Measurements from ENCODE around the gene SYPL1.

SYPL1 gene

GRCh38 chr7:106064771-106065574, 47.1 kb downstream of the SYPL1 start:
- DNase-seq: no peak

DNA sequence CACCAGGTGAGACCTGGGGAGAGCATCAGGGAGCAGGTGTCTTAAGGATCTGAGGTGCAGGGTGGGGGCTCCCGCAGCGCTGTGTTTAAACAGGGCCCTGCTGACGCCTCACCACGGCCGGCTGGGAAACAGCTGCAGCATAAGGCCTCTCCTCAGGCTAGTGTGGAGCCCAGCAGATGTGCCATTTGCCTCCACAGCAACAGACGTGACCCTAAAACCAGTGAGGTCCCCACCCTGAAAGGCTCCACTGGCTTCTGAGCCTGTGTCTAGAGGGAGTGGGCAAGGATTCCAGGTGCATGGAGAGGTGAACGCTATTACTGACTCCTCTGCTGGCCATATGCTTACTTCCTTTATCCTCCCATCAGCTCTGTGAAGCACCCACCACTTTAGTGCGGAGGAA, 47.8 kb downstream of the SYPL1 start:
- no peak for DNase-seq

DNA sequence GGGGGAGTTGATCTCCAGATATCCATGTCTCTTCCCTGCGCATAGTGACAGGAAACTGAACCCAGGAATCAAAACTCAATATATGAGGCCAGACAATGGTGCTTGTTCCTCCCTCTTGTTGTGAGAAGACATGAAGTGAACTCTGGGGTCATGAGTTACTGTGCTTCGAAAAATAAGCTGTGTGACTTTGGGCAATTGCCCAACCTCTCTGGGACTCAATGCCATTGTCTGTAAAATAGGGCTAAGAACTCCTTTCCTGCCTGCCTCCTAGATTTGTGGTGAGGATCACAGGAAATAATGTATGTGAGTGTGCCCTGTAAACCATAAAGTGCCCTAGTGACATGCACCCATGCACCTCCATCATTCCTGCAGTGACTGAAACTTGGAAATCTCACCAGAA, 48.4 kb downstream of the SYPL1 start:
- DNase-seq: no peak

DNA sequence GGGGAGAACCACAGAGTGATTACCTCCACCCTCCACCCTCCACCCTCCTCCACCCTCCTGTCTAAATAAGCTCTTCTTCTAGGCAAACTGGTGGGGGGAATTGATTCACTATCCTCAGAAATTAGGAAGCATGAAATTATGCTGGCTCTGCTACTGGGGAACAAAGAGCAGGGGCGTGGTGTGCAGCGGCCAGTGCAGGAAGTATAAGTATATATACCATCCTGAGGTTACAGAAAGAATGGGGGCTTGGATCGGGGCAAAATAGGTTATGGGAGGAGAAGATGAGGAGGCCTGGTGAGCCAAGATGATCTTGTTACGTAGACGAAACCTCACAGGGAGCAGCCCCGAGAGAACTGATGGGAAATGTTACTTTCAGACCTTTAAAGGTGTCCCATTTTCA, 49.1 kb downstream of the SYPL1 start:
- no peak for DNase-seq

- DNase-seq: no peak
Measured at GRCh38 chr7:106062521-106062931, 49.6 kb downstream of the SYPL1 start.

DNA sequence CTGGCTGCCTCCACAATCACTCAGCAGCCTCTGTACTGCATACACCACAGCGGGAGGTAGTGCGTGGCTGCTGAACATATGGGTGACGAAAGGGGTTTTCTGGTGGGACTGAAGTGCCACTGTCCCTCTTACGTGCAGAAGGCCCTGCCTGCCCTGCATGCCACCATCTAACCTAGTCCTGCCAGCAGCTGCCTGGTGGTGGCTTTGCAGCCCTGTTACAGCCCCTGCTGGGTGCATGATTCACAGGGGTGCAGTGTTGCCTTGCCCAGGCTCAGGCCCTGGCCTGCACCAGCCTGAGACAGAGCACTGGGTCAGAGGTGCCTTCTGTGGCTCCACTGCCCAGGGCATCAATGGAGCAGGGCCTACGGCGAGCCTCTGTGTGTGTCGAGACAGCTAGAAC, 50.1 kb downstream of the SYPL1 start:
- no peak for DNase-seq

DNA sequence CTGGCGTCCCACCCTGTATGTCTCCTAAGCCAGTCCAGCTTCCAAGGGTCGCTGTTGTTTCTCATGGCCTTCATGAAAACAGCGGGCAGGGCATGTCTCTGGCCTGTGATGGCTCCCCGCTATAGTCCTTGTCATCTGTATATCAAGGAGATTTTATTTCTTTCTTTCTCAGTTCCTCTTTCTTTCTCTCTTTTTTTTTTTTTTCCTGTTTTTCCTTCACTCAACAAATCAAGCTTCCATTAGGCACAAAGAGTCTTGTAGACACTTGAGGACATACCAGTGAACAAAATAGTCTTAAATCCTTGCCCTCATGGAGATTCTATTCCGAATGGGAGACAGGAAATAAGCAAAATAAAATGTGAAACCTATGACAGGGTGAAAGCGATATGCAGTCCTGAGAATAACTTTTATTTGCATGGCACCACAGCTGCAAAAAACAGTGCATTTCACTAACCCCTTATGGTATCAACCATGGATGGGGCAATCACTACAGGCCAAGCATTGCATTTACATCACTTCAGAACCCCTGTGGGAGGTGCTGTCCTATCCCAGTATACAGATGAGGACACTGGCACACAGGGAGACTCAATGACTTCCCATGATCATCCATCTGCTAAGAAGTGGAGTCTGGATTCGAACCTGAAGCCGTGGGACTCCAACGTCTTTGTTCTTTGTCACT, 50.7 kb downstream of the SYPL1 start:
- DNase-seq: no peak

- DNase-seq: no peak
Measured at GRCh38 chr7:106060394-106060920, 51.7 kb downstream of the SYPL1 start.

DNA sequence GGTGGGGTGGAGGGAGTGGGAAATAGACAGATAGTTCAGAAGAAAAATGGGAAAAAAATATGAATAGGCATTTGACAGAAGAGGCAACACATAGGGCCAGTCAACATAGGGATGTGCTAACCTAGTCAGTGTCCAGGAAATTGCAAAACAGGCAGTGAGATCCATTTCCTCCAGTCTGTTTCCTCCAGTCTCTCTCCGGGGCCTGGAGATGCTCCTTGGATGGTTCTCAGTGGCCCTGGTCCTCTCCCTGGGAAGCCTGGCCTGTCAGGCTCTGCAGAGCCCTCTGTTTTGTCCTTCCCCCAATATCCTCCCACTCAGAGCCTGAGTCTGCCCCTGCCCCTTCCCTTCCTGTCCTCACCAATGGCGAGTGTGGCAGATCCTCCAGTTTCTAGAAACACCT, 52.6 kb downstream of the SYPL1 start:
- no peak for DNase-seq

DNA sequence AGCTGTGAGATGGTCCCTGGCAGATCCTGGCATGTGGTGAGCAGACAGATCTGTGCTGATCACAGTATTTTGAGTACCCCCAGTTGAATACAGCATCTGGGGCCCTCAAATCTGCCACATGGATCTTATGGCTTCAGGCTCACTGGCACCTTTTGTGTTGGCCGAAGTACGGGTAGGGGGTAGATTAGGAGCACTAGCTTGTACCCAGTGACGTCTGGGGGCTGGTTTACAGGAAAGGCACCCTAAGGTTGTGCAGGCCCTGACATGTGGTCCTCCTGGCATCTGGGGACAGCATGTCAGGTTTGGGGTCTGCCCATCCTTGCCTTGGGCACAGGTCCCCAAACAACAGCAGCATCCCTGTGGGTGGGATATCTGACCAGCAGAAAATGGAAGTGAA, 53.2 kb downstream of the SYPL1 start:
- DNase-seq: no peak

- no peak for DNase-seq
Measured at GRCh38 chr7:106057962-106058927, 53.9 kb downstream of the SYPL1 start.

GRCh38 chr7:106057204-106057961, 54.7 kb downstream of the SYPL1 start:
- DNase-seq: no peak

DNA sequence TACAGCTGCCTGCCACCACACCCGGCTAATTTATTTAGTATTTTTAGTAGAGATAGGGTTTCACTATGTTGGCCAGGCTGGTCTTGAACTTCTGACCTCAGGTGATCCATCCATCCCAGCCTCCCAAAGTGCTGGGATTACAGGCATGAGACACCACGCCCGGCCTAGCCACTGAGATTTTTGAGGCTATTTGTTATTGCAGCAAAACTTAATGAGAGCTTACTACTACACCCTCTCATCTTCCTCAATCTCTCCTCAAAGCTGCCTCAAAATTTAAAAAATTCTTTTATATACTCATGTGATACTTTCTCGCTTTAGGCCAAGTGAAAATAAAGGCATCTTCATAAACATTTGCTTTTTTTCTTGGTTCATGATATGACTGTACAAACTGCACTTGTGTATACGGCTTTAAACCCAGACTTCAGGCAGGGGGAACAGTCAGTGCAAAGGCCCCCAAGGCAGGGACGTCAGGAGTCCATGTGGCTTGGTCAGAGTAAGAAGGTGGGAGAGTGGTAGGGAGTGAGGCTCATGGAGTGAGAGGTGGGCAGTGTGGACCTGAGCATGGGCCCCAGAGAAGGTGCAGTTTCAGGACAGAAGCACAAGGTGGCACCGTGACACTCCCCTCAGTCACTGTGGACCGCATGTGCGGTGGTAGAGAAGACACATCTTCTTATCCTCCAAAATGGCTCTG, 55.5 kb downstream of the SYPL1 start:
- DNase-seq: peak; percentile 74

DNA sequence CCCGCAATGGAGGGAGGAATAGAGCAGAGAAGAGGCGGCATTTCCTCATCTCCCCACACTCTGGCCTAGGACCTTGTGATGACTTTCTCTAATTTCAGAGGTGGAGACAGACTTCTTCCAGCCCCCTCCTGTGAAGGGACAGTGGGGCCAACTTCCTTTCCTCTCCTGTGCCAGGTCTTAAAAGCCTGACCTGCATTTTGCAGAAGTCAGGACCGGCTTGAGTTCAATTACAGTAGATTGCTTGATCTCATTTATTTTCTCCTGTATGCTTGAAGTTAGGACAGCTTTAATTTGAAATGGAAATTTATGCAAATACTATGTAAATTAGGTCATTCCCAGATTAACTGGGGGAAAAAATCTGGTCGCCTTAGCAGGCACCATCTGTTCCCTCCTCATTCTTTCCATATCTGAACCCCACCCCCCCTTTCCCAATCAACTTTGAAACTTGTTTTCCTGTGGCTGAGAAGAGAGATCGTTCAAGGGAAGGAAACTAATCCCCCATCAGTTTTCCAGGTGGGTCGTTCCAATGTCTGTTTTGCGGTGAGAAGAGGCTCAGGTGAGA, 57.1 kb downstream of the SYPL1 start:
- DNase-seq: no peak

DNA sequence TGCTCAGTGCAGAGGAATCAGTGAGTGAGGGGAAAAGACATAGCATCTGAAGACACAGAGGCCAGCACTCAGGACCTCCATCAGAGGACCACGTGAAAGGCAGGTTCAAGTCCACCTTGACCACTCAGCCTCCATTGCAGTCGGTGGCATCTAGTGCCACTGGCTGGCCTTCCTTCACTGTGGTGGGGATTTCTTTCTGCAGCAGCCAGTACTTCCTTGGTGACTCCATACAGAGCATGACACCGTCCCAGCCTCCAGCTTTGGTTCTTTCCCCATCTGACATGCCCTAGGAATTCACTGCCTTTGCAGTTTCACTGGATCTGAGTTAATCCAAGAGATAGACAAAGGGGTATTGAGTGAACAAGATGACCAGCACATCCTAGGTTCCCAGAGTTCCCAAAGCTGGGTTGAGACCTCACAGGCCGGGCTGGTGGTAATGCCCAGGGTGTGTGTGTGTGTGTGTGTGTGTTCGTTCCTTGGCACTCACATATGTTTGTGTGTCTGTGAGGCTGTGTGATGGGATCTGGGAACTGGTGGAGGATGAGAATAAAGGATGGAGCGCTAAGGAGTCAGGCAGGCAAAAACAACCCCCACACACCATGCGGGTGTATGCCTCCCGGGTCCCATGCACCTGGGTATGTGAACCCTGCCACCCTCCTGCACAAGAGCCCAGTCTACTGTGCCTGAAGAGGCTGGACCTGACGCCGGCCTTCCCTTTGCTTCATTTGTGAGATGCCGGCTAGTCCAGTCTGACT, 57.8 kb downstream of the SYPL1 start:
- no peak for DNase-seq

- no peak for DNase-seq
Measured at GRCh38 chr7:106053109-106053508, 59.0 kb downstream of the SYPL1 start.

DNA sequence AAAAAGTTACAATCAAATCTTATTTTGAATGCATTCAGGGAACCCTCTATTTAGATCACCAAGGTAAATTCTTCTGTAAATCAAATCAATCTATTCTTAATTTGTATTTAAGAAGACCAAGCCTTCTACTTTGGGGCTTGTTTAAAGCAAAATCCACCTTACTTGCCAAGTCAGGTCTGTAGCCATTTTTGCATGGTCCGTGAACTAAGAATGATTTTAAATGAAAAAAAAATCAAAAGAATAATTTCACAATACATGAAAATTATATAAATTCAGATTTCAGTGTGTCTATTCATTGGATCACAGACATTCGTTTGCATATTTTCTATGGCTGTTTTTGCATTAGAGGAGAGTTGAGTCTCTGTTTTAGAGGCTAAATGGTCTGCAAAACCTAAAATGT, 59.4 kb downstream of the SYPL1 start:
- DNase-seq: no peak

DNA sequence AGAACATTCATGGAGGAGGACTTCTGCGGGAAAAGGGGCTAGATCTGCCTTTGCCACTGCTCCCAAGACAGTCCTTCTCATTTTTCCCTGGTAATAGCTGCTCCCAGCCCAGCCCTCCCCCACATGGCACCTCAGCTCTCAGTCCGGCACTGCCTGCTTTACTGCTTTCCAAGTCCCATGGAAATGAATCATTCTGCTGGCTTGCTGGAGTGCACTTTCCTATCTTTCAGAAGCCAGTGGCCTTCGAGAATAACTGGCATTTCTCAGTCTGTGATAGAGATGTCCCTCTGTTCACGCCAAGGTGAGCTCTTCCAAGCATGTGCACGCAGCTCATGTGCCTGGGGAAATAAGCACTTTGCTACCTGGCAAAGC, 61.4 kb downstream of the SYPL1 start:
- no peak for DNase-seq

- peak; percentile 1 for DNase-seq
Measured at GRCh38 chr7:106050002-106050745, 61.9 kb downstream of the SYPL1 start.

Measured in OCI-M1 (cell line).